Measurements from ENCODE around the gene MARK4. TPM values are rescaled to one million over a fixed set of nuclear protein-coding genes. Genes with fewer than 3 reads are reported as not detected.
A peak's percentile ranks its signal among the peaks of the same experiment; 100 is the strongest.
"Not testable (repeated sequence)": the region's sequence is repeated elsewhere in the genome, so short reads cannot be mapped to it uniquely, and the experiment has no call there.

Gene MARK4
- polyA plus RNA-seq, 3 donors, result 38.2 to 42.7 (median 40.4) TPM

DNA sequence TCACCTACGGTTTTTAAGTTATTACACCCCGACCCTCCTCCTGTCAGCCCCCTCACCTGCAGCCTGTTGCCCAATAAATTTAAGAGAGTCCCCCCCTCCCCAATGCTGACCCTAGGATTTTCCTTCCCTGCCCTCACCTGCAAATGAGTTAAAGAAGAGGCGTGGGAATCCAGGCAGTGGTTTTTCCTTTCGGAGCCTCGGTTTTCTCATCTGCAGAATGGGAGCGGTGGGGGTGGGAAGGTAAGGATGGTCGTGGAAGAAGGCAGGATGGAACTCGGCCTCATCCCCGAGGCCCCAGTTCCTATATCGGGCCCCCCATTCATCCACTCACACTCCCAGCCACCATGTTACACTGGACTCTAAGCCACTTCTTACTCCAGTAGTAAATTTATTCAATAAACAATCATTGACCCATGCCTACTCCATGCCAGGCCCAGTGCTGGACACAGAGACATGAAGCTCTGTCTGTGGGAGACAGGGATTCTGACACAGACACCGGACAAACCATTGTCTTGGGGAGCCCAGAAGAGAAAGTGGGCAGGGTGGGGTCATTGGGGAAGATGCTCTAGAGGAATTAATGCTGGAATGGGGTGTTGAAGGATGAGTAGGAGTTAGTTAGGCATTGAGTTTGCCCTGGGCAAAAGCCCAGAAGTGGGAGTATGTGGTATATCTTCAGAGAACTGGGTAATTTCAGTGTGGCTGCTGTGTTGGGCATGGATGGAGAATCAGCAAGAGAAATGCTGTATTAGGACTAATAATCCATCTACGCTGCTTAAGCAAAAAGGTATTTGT lies 52.4 kb downstream of the MARK4 start:
- no peak for DNase-seq

DNA sequence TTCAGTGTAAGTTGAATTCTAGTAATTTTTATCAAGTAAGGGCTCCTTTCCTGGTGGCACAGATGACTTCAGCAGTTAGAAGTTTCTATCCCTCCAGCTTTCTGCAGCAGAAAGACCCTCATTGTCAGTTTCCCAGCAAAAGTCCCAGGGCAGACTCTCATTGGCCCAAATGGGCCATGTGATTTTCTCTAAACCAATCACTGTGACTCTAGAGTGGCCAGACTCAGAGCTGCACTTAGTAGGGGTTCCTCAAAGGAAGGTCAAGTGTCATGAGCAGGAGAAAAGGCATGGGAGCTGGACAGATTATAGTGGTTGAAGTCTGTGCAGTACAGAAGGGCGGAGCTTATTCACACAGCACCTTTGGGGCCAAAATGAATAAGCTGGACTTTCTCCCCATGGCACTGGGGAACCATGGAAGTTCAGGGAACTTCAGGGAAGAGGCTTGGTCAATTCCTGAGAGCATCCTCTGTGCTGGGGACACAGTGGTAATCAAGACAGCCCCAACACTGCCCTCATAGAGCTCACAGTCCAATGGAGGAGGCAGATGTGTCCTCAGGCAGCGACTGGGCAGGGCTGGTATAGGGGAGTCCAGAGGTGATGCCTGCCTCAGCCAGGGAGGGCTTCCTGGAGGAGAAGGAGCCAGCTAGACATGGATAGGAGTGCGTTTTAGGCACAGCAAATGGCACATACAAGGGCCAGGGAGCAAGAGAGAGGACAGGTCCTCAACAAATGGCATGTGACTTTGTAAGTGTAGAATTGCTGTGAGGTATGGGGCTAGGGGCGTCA lies 53.3 kb downstream of the MARK4 start:
- DNase-seq, result no peak

DNA sequence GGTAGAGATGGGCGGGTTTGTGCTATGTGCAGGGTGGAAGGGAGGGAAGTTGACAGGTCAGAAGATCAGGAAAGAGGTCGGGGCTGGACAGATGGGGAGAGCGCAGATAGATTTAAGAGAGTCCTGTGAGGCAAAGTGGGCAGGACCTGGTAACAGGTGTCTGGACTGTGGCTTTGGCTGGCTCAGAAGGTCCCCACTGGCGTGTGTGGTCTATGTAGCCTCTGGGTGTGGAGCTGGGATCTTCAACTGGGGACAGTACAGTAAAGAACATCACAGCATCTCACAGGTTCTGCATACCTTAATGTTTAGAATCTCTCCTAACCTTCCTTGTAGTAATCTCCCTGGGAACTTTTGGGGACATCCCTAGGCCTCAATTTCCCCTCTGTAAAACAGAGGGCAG lies 53.9 kb downstream of the MARK4 start:
- DNase-seq, result no peak

DNA sequence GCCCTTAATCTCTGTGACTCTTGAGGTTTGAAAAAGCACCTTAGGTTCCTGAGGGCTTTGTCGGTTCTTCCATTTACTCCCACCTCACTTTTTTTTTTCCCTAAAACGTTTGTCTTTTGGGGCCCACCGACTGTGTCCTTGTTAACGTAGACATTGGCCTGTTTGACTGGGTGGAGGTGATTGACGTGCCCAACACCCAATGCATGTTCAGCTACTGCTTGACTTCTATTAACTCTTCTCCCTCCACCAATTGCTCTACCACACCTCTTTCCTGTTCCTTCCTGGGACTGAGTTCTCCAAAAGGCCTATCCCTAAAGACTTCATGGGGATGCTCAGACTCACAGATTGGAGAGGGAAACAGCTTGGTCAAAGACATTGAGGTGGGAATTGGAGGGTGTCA lies 54.4 kb downstream of the MARK4 start:
- no peak for DNase-seq

DNA sequence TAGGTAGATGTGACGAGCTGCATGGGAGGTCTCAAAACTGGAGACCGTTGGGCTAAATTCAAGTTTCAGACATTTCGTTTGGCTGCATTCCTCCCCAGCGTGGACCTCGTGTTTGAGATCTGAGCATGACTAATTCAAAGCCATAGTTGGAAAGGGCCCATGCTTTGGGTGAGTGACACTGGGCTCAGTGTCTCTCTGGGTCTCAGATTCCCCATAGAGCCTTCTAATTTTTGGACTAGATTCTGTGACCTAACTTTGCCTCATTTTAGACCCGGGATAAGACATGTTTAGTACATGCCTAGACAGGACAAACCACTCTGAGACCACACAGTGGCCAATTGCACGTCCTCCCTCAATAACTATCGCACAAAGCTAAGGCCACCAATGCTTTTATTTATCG lies 55.0 kb downstream of the MARK4 start:
- no peak for DNase-seq

DNA sequence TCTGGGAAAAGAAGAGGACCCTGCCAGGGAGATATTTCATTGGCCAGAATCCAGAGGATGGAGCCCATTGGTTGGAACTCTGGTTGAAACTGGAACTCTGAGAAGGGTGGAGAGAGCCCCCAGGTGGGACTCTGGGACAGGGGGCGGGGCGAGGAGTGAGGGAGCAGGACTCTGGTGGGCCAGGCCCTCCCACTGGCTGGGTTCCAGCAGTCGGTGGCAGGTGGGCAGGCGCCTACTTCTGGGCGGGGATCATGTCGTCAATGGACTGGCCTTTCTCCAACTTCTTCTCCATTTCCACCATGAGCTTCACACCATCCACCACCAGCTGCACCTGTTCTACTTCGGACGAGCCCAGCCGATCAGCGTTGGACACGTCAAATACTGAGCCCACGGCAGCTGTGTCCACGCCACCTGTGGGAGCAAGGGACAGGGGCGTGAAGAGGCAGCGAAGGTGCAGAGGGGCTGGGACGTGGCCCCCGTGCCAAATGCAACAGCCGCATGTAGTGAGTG lies 55.5 kb downstream of the MARK4 start:
- DNase-seq, result peak; percentile 34

DNA sequence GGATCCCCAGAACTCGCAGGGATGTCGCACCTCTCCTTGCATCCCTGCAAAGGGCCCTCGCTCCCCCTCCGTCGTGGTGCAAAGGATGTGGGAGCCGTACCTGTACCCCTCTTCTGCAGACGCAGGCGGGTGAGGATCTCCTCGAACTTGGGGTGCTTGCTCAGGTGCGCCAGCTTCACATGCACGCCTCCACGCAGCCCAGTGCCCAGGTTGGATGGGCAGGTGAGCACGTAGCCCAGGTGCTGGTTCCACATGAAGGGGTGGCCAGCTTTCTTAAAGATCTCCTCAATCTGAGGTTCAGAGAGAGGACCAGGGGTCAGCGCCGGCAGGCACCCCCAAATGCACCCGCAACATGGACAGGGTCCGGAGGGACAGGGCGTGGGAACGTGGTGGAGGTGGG lies 56.3 kb downstream of the MARK4 start:
- DNase-seq, result no peak

DNA sequence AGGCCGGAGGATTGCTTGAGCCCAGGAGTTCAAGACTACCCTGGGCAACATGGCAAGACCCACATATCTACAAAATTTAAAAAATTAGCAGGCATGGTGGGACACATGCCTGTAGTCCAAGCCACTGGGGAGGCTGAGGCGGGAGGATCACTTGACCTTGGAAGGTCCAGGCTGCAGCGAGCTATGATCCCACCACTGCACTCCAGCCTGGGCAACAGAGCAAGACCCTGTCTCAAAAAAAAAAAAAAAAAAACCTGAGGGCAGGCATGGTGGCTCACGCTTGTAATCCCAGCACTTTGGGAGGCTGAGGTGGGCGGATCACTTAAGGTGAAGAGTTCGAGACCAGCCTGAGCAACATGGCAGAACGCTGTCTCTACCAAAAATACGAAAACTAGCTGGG lies 58.3 kb downstream of the MARK4 start:
- not testable (repeated sequence) for DNase-seq

DNA sequence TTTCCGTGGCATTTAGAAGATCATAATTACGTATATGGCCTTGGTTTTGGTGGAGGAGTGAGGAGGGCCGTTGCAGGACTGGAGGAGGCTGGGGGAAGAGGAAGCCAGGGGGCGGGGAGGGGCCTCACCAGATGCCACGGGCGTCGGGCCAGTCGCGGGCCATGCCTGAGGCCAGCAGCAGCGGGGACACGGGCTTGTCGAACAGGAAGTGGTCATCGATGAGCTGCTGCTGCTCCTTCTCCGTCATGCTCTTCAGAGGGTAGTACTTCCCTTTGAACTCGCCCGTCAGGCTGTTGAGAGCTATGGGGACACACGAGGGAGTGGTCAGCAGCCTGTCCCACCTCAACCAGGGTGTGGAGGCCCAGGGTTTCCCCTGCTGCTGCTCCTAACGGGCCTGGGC lies 60.5 kb downstream of the MARK4 start:
- DNase-seq, result no peak

DNA sequence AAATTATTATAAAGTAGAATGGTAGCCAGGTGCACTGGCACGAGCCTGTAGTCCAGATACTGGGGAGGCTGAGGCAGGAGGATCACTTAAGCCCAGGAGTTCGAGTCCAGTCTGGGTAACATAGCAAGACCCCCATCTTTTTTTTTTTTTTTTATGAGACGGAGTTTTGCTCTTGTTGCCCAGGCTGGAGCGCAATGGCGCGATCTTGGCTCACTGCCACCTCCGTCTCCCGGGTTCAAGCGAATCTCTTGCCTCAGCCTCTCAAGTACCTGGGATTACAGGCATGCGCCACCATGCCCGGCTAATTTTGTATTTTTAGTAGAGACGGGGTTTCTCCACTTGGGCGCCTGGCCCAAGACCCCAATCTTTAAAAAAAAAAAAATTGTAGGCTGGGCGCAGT lies 61.2 kb downstream of the MARK4 start:
- not testable (repeated sequence) for DNase-seq

DNA sequence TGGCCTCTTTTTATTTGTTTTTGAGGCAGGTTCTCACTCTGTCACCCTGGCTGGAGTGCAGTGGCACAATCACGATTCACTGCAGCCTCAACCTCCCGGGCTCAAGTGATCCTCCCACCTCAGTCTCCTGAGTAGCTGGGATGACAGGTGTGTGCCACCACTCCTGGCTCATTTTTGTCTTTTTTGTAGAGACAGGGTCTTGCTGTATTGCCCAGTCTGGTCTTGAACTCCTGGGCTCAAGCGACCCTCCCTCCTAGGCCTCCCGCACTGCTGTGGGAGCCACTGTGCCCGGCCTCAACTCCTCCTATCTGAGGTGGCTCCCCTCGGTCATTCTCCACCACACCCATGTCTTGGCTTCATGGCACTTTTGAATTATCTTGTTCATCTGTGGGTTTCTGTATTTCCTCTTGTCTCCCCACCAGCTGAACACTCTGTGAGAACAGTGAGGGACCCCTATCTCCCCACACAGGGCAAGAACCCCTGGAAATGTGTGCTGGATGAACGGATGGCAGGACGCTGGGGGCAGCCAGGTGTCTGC lies 63.7 kb downstream of the MARK4 start:
- no peak for DNase-seq

DNA sequence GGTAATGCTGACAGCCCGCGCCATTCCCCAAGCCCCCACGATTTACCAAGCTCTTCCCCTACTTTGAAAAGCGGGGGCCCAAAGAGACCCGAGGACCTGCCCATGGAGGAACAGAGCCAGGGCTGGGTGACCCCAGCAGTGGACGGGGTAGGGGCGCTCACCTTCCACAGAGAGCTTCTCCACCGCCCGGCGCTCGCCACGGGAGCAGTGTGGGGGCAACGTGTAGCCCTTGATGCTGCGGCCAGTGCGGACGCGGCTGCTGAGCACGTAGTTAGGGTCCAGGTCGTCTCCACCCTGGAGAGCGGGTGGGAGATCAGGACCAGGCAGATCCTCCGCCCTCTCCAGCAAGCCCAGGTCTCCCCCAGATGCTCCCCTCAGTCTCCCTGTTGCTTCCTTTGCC lies 64.2 kb downstream of the MARK4 start:
- no peak for DNase-seq

DNA sequence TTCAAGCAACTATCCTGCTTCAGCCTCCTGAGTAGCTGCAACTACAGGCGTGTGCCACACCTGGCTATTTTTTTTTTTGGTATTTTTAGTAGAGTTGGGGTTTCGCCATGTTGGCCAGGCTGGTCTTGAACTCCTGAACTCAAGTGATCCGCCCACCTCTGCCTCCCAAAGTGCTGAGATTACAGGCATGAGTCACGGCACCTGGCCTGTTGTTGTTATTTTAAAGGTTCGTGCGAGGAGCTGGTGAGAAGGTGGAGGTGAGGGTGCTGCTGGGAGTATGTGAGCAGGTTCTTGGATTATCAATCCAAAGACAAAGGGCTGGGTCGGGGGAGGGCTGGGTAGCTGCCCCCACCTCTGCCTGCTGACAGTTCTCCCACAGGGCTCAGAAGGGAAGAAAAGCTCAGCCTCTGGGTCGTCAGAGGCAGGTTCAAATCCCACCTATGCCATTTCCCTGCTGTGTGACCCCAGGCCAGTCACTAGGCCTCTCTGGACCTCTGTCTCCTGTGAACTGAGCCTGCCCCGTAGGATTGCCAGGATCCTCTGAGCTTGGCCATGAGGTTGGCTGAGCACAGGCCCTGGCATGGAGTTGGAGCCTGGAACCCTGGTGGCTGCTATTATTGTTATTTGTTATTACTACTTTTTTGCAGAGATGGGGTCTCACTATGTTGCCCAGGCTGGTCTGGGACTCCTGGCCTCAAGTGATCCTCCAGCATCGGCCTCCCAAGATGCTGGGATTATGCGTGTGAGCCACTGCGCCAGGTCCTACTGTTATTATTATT lies 70.1 kb downstream of the MARK4 start:
- no peak for DNase-seq

DNA sequence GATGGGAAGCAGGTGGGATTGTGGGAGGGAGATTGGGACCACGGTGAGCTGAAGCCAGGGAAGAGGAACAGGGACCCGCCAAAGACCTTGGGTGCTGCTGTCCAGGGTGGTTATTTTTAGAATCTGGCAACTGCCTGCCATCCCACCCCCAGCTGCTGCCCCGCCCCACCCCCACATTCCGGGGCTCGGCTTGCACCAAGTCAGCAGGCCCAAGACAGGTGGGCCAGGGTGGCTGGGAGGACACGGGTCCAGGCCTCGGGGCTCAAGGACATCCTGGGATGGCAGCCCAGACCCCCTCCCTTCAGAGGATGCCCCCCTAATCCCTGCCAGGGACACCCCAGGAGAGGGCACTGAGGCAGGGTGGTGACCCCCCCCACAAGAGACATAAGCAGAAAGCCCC lies 70.8 kb downstream of the MARK4 start:
- no peak for DNase-seq

DNA sequence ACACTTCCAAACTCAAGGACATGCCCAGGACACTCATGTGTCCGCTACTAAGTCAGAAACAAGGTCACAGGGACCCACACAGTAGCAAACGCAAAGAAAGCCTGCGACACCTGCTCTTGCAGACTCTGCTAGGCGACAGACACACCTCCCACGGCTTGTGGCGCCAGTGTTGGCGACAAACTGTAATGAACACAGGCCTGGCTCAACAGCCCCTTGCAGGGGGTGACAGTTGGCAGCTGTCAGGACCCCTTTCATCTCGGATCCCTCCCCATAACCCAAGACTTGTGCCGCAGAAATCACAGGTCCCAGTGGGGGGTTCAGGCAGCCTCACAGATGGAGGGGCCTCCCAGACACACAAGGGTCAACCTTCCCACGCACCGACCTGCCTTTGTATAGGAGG lies 71.2 kb downstream of the MARK4 start:
- no peak for DNase-seq

DNA sequence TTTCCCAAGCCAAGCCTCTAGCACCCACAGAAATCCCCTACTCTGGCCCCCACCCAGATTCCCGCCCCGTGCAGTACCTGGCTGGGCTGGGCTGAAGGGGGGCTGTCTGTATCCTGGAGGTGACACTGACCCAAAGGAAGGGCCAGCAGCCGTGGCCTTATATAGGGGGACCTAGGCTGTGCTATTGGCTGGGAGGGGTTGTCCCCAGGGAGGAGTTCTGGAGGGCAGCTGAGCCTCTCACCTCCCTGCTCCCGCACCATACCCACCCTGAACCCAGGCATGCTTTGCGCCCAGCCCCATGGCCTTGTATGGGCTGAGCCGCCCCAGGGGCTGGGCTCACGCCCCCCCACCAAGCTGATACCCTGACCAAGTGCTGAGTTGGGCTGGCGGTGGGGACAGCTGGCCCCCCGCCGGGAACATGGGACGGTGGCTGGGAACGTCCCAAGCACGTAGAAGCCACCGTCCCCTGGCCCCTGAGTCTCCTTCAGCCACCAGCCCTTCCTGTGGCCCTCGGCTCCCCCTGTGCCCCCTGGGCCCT lies 71.7 kb downstream of the MARK4 start, which contains the start of gene CKM:
Gene CKM, minus strand, starts transcription at position 132 of the 538 bp plus-strand sequence. CDS start 3,162 bp downstream, outside the sequence.
- no peak for DNase-seq

DNA sequence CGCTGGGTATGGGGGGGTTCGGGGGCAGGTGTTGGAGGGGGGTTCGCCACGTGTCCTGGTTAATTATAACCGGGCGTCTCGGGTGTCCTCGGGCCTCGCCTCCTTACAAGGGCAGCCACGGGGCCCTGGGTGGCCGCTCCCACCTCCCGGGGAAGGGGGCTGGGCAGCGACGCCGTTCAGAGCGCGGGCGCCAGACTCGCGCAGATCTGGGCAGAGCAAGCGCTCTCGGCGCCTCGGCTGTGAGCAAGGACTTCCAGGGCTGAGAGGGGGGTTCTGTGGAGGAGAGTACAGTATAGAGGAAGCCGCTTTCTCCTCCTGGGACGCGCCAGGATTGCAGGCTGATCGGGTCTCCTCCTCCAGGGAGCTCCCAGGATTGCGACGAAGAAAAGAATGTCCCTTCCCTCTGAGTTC lies 72.6 kb downstream of the MARK4 start:
- no peak for DNase-seq

DNA sequence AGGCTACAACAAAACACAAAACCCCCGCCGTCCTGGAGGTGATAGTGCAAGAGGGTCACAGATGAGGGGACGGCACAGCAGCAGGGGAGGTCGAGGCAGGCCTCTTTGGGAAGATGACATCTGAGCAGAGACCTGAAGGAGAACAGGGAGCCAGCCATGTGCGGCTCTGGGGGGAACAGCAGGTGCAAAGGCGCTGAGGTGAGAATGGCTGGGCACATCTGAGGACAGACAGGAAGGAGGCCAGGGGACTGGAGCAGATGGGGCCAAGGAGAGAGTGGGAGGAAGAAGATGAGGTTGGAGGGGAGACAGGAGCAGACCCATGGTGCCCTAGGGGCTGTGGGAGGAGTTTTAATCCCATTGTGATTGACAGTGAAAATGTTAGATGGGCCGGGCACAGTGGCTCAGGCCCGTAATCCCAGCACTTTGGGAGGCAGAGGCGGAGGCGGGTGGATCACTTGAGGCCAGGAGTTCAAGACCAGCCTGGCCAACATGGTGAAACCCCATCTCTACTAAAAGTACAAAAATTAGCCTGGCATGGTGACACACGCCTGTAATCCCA lies 73.4 kb downstream of the MARK4 start:
- DNase-seq, result no peak

DNA sequence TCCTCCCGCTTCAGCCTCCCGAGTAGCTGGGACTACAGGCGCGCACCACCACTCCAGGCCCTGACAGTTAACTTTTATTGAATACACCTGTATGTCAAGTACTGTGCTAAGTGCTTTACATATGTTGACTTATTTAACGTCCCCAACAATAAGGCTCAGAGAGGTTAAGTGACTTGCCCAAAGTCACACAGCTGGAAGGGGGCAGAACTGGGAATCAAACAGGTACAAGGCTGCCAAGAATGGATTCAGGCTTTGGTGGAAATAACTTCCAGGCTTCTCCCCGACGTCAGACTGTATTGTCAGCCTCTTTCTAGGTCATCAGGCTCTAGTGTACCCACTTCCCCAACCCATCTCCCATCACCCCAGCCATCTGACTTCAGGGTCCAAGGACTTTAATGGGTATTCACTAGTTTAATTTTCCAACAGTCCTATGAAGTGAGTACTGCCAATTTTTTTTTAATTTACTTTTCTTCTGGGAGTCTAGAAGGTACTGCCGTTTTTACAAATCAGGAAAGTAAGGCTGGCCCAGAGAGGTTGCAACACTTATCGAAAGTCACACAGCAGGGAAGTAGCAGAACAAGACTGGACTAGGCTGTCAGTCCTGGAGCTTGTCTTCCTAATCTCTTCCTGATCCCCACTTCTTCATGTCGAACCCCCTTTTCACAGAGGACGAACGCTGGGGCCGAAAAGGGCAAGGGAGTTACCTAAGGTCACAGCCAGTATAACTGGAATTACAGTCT lies 76.5 kb downstream of the MARK4 start:
- DNase-seq, result no peak

DNA sequence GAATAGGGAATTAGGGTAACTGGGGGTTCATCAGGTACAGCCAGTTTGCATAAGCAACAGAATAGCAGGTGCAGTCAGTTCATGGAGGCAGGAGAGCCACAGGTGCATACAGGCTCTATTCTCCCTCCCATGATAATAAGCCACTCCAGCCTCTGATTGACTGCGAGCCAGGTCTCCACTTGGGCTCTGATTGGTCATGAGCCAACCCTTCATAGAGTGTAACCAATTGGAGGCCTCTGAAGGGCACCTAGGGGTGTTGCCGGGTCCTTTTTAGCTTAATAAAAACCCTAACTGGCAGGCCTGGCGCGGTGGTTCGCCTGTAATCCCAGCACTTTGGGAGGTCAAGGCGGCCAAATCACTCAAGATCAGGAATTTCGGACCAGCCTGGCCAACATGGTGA lies 80.3 kb downstream of the MARK4 start:
- DNase-seq, result no peak
